ENCODE results near the gene MTERF4.

Gene MTERF4

GRCh38 chr2:241133436-241133820 is 31.3 kb upstream of the MTERF4 start:
- DNase-seq, result no peak

- no peak for DNase-seq
These were observed 30.7 kb upstream of the MTERF4 start for GRCh38 chr2:241132538-241133435.

- DNase-seq, result no peak
These were observed 29.4 kb upstream of the MTERF4 start for GRCh38 chr2:241131531-241131930.

- no peak for DNase-seq
These were observed 28.2 kb upstream of the MTERF4 start for GRCh38 chr2:241130316-241130715.

GRCh38 chr2:241129086-241129871 is 27.2 kb upstream of the MTERF4 start:
- DNase-seq, result no peak

GRCh38 chr2:241128266-241128665 is 26.2 kb upstream of the MTERF4 start:
- no peak for DNase-seq

- no peak for DNase-seq
These were observed 24.7 kb upstream of the MTERF4 start for GRCh38 chr2:241126771-241127202.

GRCh38 chr2:241126201-241126611 is 24.1 kb upstream of the MTERF4 start:
- DNase-seq, result no peak

GRCh38 chr2:241125626-241126025 is 23.5 kb upstream of the MTERF4 start:
- DNase-seq, result no peak

GRCh38 chr2:241123816-241124536 is 21.9 kb upstream of the MTERF4 start:
- DNase-seq, result no peak

- no peak for DNase-seq
These were observed 20.4 kb upstream of the MTERF4 start for GRCh38 chr2:241122376-241123002.

GRCh38 chr2:241121008-241121407 is 18.9 kb upstream of the MTERF4 start:
- DNase-seq, result no peak

- DNase-seq, result no peak
These were observed 18.4 kb upstream of the MTERF4 start for GRCh38 chr2:241120440-241120839.

GRCh38 chr2:241118737-241119505 is 16.8 kb upstream of the MTERF4 start:
- no peak for DNase-seq

GRCh38 chr2:241116606-241117560 is 14.8 kb upstream of the MTERF4 start:
- DNase-seq, result no peak

GRCh38 chr2:241115361-241115760 is 13.3 kb upstream of the MTERF4 start:
- DNase-seq, result no peak

GRCh38 chr2:241114836-241115235 is 12.7 kb upstream of the MTERF4 start:
- no peak for DNase-seq

- DNase-seq, result no peak
These were observed 10.5 kb upstream of the MTERF4 start for GRCh38 chr2:241112592-241112991.

- no peak for DNase-seq
These were observed 10.0 kb upstream of the MTERF4 start for GRCh38 chr2:241112046-241112445.

- no peak for DNase-seq
These were observed 9.3 kb upstream of the MTERF4 start for GRCh38 chr2:241111440-241111805.

Data from NCI-H2081 treated with DMSO at 0.1 percent for 48 hours (cell line).